HCT116 (cell line): ENCODE results near the gene RPL13A. TPM values are rescaled to one million over a fixed set of nuclear protein-coding genes. Genes with fewer than 3 reads are reported as not detected.

Experiments used
- ATAC-seq: fragments of 200-7000 bp; cut with Tn5 transposase; 2 replicates; pipeline ENCODE4 v1.9.1; 2020; ENCODE audit warnings: mild to moderate bottlenecking, moderate library complexity
- BruUV-seq: library from RNA; stranded (reverse); fragments of 400-500 nt; replicated peaks from 2 replicates; lab custom pipeline; 2021; lab: Mats Ljungman, UMichigan
- CTCF ChIA-PET: fragments of 300-600 bp; sonication (Branson Sonifier 250); formaldehyde crosslinking; loops from one replicate; lab custom pipeline; 2021; ENCODE audit warnings: antibody characterized with exemption; lab: Charles Lee
- POLR2A ChIA-PET: fragments of 300-600, 350-600 bp; sonication (Branson Sonifier 250); formaldehyde crosslinking; loops from one replicate; lab custom pipeline; 2021; ENCODE audit warnings: antibody characterized with exemption; lab: Charles Lee
- RAD21 ChIA-PET, 2 experiments: fragments of 300-600 bp; sonication (Branson Sonifier 250); formaldehyde crosslinking; loops; one replicate each; lab custom pipeline; 2023; ENCODE audit warnings: low total read pairs in 2 of 2; ENCODE audit not compliant: uncharacterized antibody in 2 of 2, unreplicated experiment in 2 of 2, low non-redundant PET in 1 of 2; lab: Charles Lee
- DNase-seq: peaks from one replicate; pipeline ENCODE4 v3.0.0-alpha.2; 2010; ENCODE audit warnings: low read depth, low spot score
- H2AFZ ChIP-seq: fragments of 200-600 bp; shearing (Covaris generic), sonication (generic); 2 replicates; pipeline ENCODE4 v1.6.1; 2017; ENCODE audit warnings: low read depth, mixed run types, mixed read lengths, antibody characterized with exemption, low read length; ENCODE audit not compliant: poor library complexity, severe bottlenecking
- H3K27ac ChIP-seq: 2 replicates; pipeline ENCODE4 v1.5.1; 2012; ENCODE audit warnings: low read depth, low read length
- H3K27me3 ChIP-seq: fragments of 200-600 bp; sonication (generic); 2 replicates; pipeline ENCODE4 v1.6.1; 2016; ENCODE audit warnings: mixed run types, low read length, mixed read lengths; ENCODE audit not compliant: insufficient read depth
- H3K36me3 ChIP-seq, 2 experiments: fragments of 200-500 bp in 1 of 2; fragments of 200-600 bp in 1 of 2; sonication (Bioruptor generic) in 1 of 2; sonication (generic) in 1 of 2; 2 replicates each; pipeline versions ENCODE4 v1.5.1 to v1.6.1; 2014 to 2016; ENCODE audit warnings: low read length in 2 of 2, inconsistent platforms in 1 of 2, mixed read lengths in 1 of 2, mixed run types in 1 of 2; ENCODE audit not compliant: insufficient read depth in 2 of 2, control insufficient read depth in 1 of 2
- H3K4me1 ChIP-seq, 2 experiments: fragments of 200-600 bp in 1 of 2; sonication (generic) in 1 of 2; 2 replicates each; pipeline versions ENCODE4 v1.5.1 to v1.6.1; 2012 to 2017; ENCODE audit warnings: low read length in 2 of 2, inconsistent platforms in 1 of 2, mild to moderate bottlenecking in 1 of 2, mixed read lengths in 1 of 2, mixed run types in 1 of 2, moderate library complexity in 1 of 2; ENCODE audit not compliant: insufficient read depth in 2 of 2, control insufficient read depth in 1 of 2
- H3K4me2 ChIP-seq: fragments of 200-600 bp; sonication (generic); 2 replicates; pipeline ENCODE4 v1.6.1; 2017; ENCODE audit warnings: mixed run types, low read length, mixed read lengths
- H3K4me3 ChIP-seq, 2 experiments: fragments of 200-600 bp in 1 of 2; sonication (generic) in 1 of 2; replicated peaks in 1 of 2; 2 replicates each; pipeline ENCODE4 v1.5.1; 2011 to 2016; ENCODE audit warnings: low read length in 2 of 2, control low read depth in 1 of 2, low read depth in 1 of 2, mild to moderate bottlenecking in 1 of 2, mixed read lengths in 1 of 2, mixed run types in 1 of 2
- H3K79me2 ChIP-seq: fragments of 200-600 bp; sonication (generic); 2 replicates; pipeline ENCODE4 v1.6.1; 2017; ENCODE audit warnings: mild to moderate bottlenecking, mixed run types, low read length, moderate library complexity, mixed read lengths; ENCODE audit not compliant: insufficient read depth
- H3K9ac ChIP-seq: fragments of 200-600 bp; sonication (generic); 2 replicates; pipeline ENCODE4 v1.6.1; 2016; ENCODE audit warnings: low read length, mixed read lengths
- H3K9me2 ChIP-seq: fragments of 200-600 bp; sonication (generic), shearing (Covaris generic); 2 replicates; pipeline ENCODE4 v1.6.1; 2017; ENCODE audit warnings: mixed run types, mild to moderate bottlenecking, moderate library complexity; ENCODE audit not compliant: insufficient read depth
- H3K9me3 ChIP-seq, 2 experiments: fragments of 200-500 bp in 1 of 2; fragments of 200-600 bp in 1 of 2; sonication (Bioruptor generic) in 1 of 2; sonication (generic) in 1 of 2; 2 replicates each; pipeline ENCODE4 v1.6.1; 2014 to 2017; ENCODE audit warnings: low read length in 2 of 2, mixed read lengths in 2 of 2, inconsistent platforms in 1 of 2, low read depth in 1 of 2, mild to moderate bottlenecking in 1 of 2, mixed run types in 1 of 2, moderate library complexity in 1 of 2; ENCODE audit not compliant: control insufficient read depth in 1 of 2, insufficient read depth in 1 of 2
- H4K20me1 ChIP-seq: fragments of 200-600 bp; sonication (generic), shearing (Covaris generic); 2 replicates; pipeline ENCODE4 v1.6.1; 2017; ENCODE audit warnings: mixed run types, mild to moderate bottlenecking, moderate library complexity; ENCODE audit not compliant: insufficient read depth
- CBX3 ChIP-seq: IDR thresholded peaks from 2 replicates; pipeline ENCODE4 v1.6.1; 2012; ENCODE audit warnings: low read depth
- CEBPB ChIP-seq: IDR thresholded peaks from 2 replicates; pipeline ENCODE4 v1.6.1; 2012; ENCODE audit warnings: low read depth
- CTCF ChIP-seq, 3 experiments: fragments of 200-600 bp in 1 of 3; sonication (generic) in 1 of 3; IDR thresholded peaks in 2 of 3; conservative IDR thresholded peaks in 1 of 3; 2 replicates each; pipeline ENCODE4 v1.5.1; 2012 to 2017; ENCODE audit warnings: low read depth in 2 of 3, low read length in 2 of 3, antibody characterized with exemption in 1 of 3, borderline replicate concordance in 1 of 3, control low read depth in 1 of 3, mild to moderate bottlenecking in 1 of 3, mixed read lengths in 1 of 3, mixed run types in 1 of 3, moderate library complexity in 1 of 3; ENCODE audit not compliant: insufficient read depth in 1 of 3
- EGR1 ChIP-seq: IDR thresholded peaks from 2 replicates; pipeline ENCODE4 v1.6.1; 2012; ENCODE audit warnings: low read depth
- FOSL1 ChIP-seq: IDR thresholded peaks from 2 replicates; pipeline ENCODE4 v1.6.1; 2012; ENCODE audit warnings: low read depth
- JUND ChIP-seq: IDR thresholded peaks from 2 replicates; pipeline ENCODE4 v1.6.1; 2012
- POLR2AphosphoS5 ChIP-seq: IDR thresholded peaks from 2 replicates; pipeline ENCODE4 v1.6.1; 2011; ENCODE audit warnings: mild to moderate bottlenecking, low read depth, low read length, moderate library complexity
- REST ChIP-seq: IDR thresholded peaks from 2 replicates; pipeline ENCODE4 v1.6.1; 2012; ENCODE audit warnings: low read depth
- SIN3A ChIP-seq: IDR thresholded peaks from 2 replicates; pipeline ENCODE4 v1.6.1; 2012; ENCODE audit warnings: low read depth
- SRF ChIP-seq: IDR thresholded peaks from 2 replicates; pipeline ENCODE4 v1.6.1; 2012; ENCODE audit warnings: low read depth
- YY1 ChIP-seq: IDR thresholded peaks from 2 replicates; pipeline ENCODE4 v1.6.1; 2011; ENCODE audit warnings: low read length, low read depth, moderate library complexity, mild to moderate bottlenecking; ENCODE audit not compliant: insufficient replicate concordance; ENCODE audit errors: extremely low read depth
- ZBTB33 ChIP-seq: IDR thresholded peaks from 2 replicates; pipeline ENCODE4 v1.6.1; 2011; ENCODE audit warnings: mild to moderate bottlenecking, low read length, moderate library complexity; ENCODE audit not compliant: insufficient replicate concordance; ENCODE audit errors: extremely low read depth
- ZFX ChIP-seq: fragments of 450-650 bp; IDR thresholded peaks from 2 replicates; pipeline ENCODE4 v1.6.1; 2017
- ZNF274 ChIP-seq: fragments of 200-500 bp; sonication (Bioruptor generic); IDR thresholded peaks from 2 replicates; pipeline ENCODE4 v1.6.1; 2014; ENCODE audit warnings: mild to moderate bottlenecking, low read depth, low read length, inconsistent platforms
- intact Hi-C: fragments of 100-400 bp; cut with micrococcal nuclease; formaldehyde crosslinking; loops from 2 replicates; pipeline ENCODE4 v1.10.0; 2022
- total RNA-seq: library from RNA; stranded (reverse); gene quantifications from one replicate; pipeline ENCODE4 v1.2.1, GENCODE V29; 2021; ENCODE audit not compliant: unreplicated experiment

Gene RPL13A
- total RNA-seq, 1 experiment from 2014 or later, result 3,719 TPM

- POLR2A ChIA-PET, result interaction anchor here (2.1 kb wide), 1 partner anchor 12 kb away, joined by 6 read pairs; the partner anchor contains the start of gene RPS11
- intact Hi-C loops, result no loop called here
- H3K4me3 ChIP-seq, result no peak overlapping the region
These were observed 20.5 kb downstream of the RPL13A start for GRCh38 chr19:49507803-49508494.

More at GRCh38 chr19:49507803-49508494, 20.5 kb downstream of the RPL13A start:
- DNase-seq, result no peak
- TF ChIP-seq FOSL1, result no peak
- no peak for TF ChIP-seq CTCF (IDR thresholded peaks at IDR 0.05 in 2 of 3, conservative IDR thresholded peaks at IDR 0.05 in 1 of 3; ENCODE audit: borderline replicate concordance in 1 of 3, insufficient read depth in 1 of 3, low read depth in 2 of 3, low read length in 2 of 3)
- no peak for TF ChIP-seq ZBTB33
- TF ChIP-seq EGR1, result no peak
- TF ChIP-seq SIN3A, result no peak
- no peak for TF ChIP-seq SRF
- TF ChIP-seq YY1, result no peak
- no peak for TF ChIP-seq CEBPB
- no peak for TF ChIP-seq JUND
- TF ChIP-seq CBX3, result no peak
- TF ChIP-seq ZNF274, result no peak
- TF ChIP-seq ZFX, result no peak
- no peak for TF ChIP-seq REST
- TF ChIP-seq POLR2AphosphoS5, result no peak
- TF ChIP-seq, all 23 proteins: peak for 0
- Histone ChIP-seq H2AFZ (no peak overlapping the region), H3K9me3 (no peaks in the 10 kb centered on the region), H3K4me2 (no peak overlapping the region), H3K4me1 (peaks cover 9 to 25% of the 10 kb centered on the region in 2 experiments), H3K9ac (no peak overlapping the region), H4K20me1 (no peaks in the 10 kb centered on the region), H3K9me2 (no peaks in the 10 kb centered on the region), H3K27me3 (no peaks in the 10 kb centered on the region), H3K79me2 (no peaks in the 10 kb centered on the region), H3K27ac (no peak overlapping the region), H3K36me3 (no peaks in the 10 kb centered on the region)
- ChIA-PET CTCF (interaction anchor here (2.3 to 3.2 kb wide), 2 partner anchors 39 to 62 kb away, joined by 17 to 47 read pairs; no protein-coding TSS in a partner anchor), RAD21 (no interaction called here)
- no TSS peak for BruUV-seq
- ATAC-seq, result no peak
